Stimulated activated naive CD4-positive, alpha-beta T cell (primary cell): ENCODE measurements around the gene PLXNB2.

Experiments used
- DNase-seq, 6 experiments: peaks; one replicate each; lab custom pipeline; 2025; lab: John Stamatoyannopoulos, UW

PLXNB2 gene

GRCh38 chr22:50266994-50267393 lies 40.5 kb downstream of the PLXNB2 start:
- no peak for DNase-seq

GRCh38 chr22:50264946-50265669 lies 42.3 kb downstream of the PLXNB2 start:
- DNase-seq: no peak

- DNase-seq: no peak
Observed at GRCh38 chr22:50264104-50264745, 43.2 kb downstream of the PLXNB2 start.

- DNase-seq: no peak
Observed at GRCh38 chr22:50262973-50263617, 44.4 kb downstream of the PLXNB2 start.

GRCh38 chr22:50262460-50262911 lies 45.0 kb downstream of the PLXNB2 start:
- DNase-seq: no peak

GRCh38 chr22:50261615-50262459 lies 45.6 kb downstream of the PLXNB2 start, which contains the start of gene MAPK12:
Gene MAPK12 (minus strand): TSS chr22:50261683. CDS start chr22:50261509, 174 bp downstream.
- DNase-seq: no peak

- peak in 1 of 6 experiments; percentile 16 for DNase-seq
Observed at GRCh38 chr22:50260801-50261614, 46.4 kb downstream of the PLXNB2 start.

- no peak for DNase-seq
Observed at GRCh38 chr22:50260434-50260800, 47.0 kb downstream of the PLXNB2 start.

- no peak for DNase-seq
Observed at GRCh38 chr22:50259302-50259701, 48.1 kb downstream of the PLXNB2 start.

- no peak for DNase-seq
Observed at GRCh38 chr22:50258361-50259292, 48.8 kb downstream of the PLXNB2 start.

GRCh38 chr22:50257451-50258360 lies 49.7 kb downstream of the PLXNB2 start:
- no peak for DNase-seq

- DNase-seq: no peak
Observed at GRCh38 chr22:50257041-50257440, 50.4 kb downstream of the PLXNB2 start.

GRCh38 chr22:50256258-50256862 lies 51.1 kb downstream of the PLXNB2 start:
- DNase-seq: no peak

- DNase-seq: no peak
Observed at GRCh38 chr22:50255607-50256006, 51.8 kb downstream of the PLXNB2 start.

- DNase-seq: no peak
Observed at GRCh38 chr22:50255099-50255498, 52.3 kb downstream of the PLXNB2 start.

- DNase-seq: no peak
Observed at GRCh38 chr22:50253941-50254340, 53.5 kb downstream of the PLXNB2 start.

GRCh38 chr22:50253046-50253915 lies 54.2 kb downstream of the PLXNB2 start:
- DNase-seq: no peak
